H1 (cell line): ENCODE measurements around the gene P2RX6. TPM values are rescaled to one million over a fixed set of nuclear protein-coding genes. Genes with fewer than 3 reads are reported as not detected.

Experiments used
- CTCF ChIA-PET: fragments of 300-600 bp; sonication (Branson Sonifier 250); formaldehyde crosslinking; loops from one replicate; lab custom pipeline; 2021; ENCODE audit not compliant: partially characterized antibody; lab: Charles Lee
- POLR2A ChIA-PET: fragments of 300-600 bp; sonication (Branson Sonifier 250); formaldehyde crosslinking; loops from one replicate; lab custom pipeline; 2021; ENCODE audit warnings: inconsistent platforms; ENCODE audit not compliant: partially characterized antibody; lab: Charles Lee
- DNase-seq, 2 experiments: peaks; one replicate each; pipeline versions ENCODE4 v3.0.0 to v3.0.0-alpha.2; 2010 to 2022; ENCODE audit warnings: low spot score in 2 of 2, low read depth in 1 of 2, mixed read lengths in 1 of 2
- FAIRE-seq: peaks from 2 replicates; lab custom pipeline; 2011; peaks lifted over from hg19 to GRCh38; lab: Jason Lieb, UNC
- H2AFZ ChIP-seq: 2 replicates; pipeline ENCODE4 v1.8.1; 2012; ENCODE audit warnings: low read length, inconsistent platforms
- H2AK5ac ChIP-seq: 2 replicates; pipeline ENCODE4 v1.6.1; 2013; ENCODE audit warnings: low read depth, low read length
- H2BK120ac ChIP-seq: replicated peaks from 2 replicates; pipeline ENCODE3; 2013; ENCODE audit warnings: low read depth, low read length, inconsistent platforms
- H2BK12ac ChIP-seq: 2 replicates; pipeline ENCODE4 v1.6.1; 2013; ENCODE audit warnings: low read depth, low read length
- H2BK15ac ChIP-seq: 2 replicates; pipeline ENCODE4 v1.6.1; 2013; ENCODE audit warnings: low read length
- H2BK20ac ChIP-seq: 2 replicates; pipeline ENCODE4 v1.6.1; 2013; ENCODE audit warnings: low read length
- H2BK5ac ChIP-seq: 2 replicates; pipeline ENCODE4 v1.6.1; 2013; ENCODE audit warnings: low read depth, low read length
- H3K14ac ChIP-seq: 2 replicates; pipeline ENCODE4 v1.6.1; 2013; ENCODE audit warnings: inconsistent platforms; ENCODE audit not compliant: insufficient read length
- H3K18ac ChIP-seq: 2 replicates; pipeline ENCODE4 v1.6.1; 2013; ENCODE audit warnings: low read length; ENCODE audit errors: extremely low read depth
- H3K23ac ChIP-seq: 2 replicates; pipeline ENCODE4 v1.6.1; 2013; ENCODE audit warnings: inconsistent platforms; ENCODE audit not compliant: insufficient read length
- H3K23me2 ChIP-seq: 2 replicates; pipeline ENCODE4 v1.6.1; 2013; ENCODE audit warnings: low read depth, low read length
- H3K27ac ChIP-seq: 2 replicates; pipeline ENCODE4 v1.6.1; 2011; ENCODE audit warnings: low read depth, low read length, inconsistent platforms
- H3K27me3 ChIP-seq, 4 experiments: replicated peaks in 1 of 4; 1 replicate in 1 of 4; 2 replicates in 3 of 4; pipeline versions ENCODE4 v1.6.1 to v1.8.1; 2011 to 2013; ENCODE audit warnings: low read length in 3 of 4, mild to moderate bottlenecking in 3 of 4, inconsistent platforms in 2 of 4, mixed read lengths in 2 of 4, moderate library complexity in 1 of 4; ENCODE audit not compliant: control insufficient read depth in 3 of 4, insufficient read depth in 3 of 4; ENCODE audit errors: extremely low read depth in 1 of 4
- H3K36me3 ChIP-seq, 4 experiments: 2 replicates each; pipeline versions ENCODE4 v1.6.1 to v1.8.1; 2011 to 2013; ENCODE audit warnings: mild to moderate bottlenecking in 4 of 4, low read length in 3 of 4, moderate library complexity in 2 of 4, control low read depth in 1 of 4, inconsistent platforms in 1 of 4; ENCODE audit not compliant: insufficient read depth in 4 of 4, control insufficient read depth in 2 of 4
- H3K4ac ChIP-seq: replicated peaks from 2 replicates; pipeline ENCODE3; 2013; ENCODE audit warnings: low read length, low read depth, mixed read lengths, inconsistent platforms; ENCODE audit not compliant: insufficient read length
- H3K4me1 ChIP-seq, 4 experiments: replicated peaks in 1 of 4; 1 replicate in 1 of 4; 2 replicates in 3 of 4; pipeline versions ENCODE4 v1.6.1 to v1.8.1; 2011 to 2013; ENCODE audit warnings: low read length in 3 of 4, inconsistent platforms in 2 of 4, mixed read lengths in 1 of 4; ENCODE audit not compliant: insufficient read depth in 4 of 4, control insufficient read depth in 3 of 4
- H3K4me2 ChIP-seq, 2 experiments: 2 replicates each; pipeline versions ENCODE4 v1.6.1 to v1.8.1; 2011 to 2013; ENCODE audit warnings: low read depth in 2 of 2, low read length in 2 of 2, control low read depth in 1 of 2, inconsistent platforms in 1 of 2, mild to moderate bottlenecking in 1 of 2; ENCODE audit not compliant: insufficient read depth in 1 of 2
- H3K4me3 ChIP-seq, 4 experiments: fragments of 200-600, 300-600 bp in 1 of 4; sonication (generic), shearing (Covaris generic), sonication (Bioruptor Twin) in 1 of 4; 2 replicates each; pipeline versions ENCODE4 v1.5.1 to v1.8.1; 2011 to 2016; ENCODE audit warnings: low read length in 4 of 4, low read depth in 3 of 4, control low read depth in 2 of 4, inconsistent platforms in 2 of 4, mild to moderate bottlenecking in 2 of 4, mixed read lengths in 1 of 4, moderate library complexity in 1 of 4; ENCODE audit not compliant: insufficient read depth in 2 of 4; ENCODE audit errors: extremely low read depth in 1 of 4
- H3K56ac ChIP-seq: replicated peaks from 2 replicates; pipeline ENCODE3; 2013; ENCODE audit warnings: low read depth, mild to moderate bottlenecking, mixed read lengths, low read length, inconsistent platforms; ENCODE audit not compliant: insufficient read length
- H3K79me1 ChIP-seq: 2 replicates; pipeline ENCODE4 v1.6.1; 2013; ENCODE audit warnings: low read depth, low read length, control low read depth
- H3K79me2 ChIP-seq, 2 experiments: 2 replicates each; pipeline versions ENCODE4 v1.6.1 to v1.8.1; 2012 to 2013; ENCODE audit warnings: low read length in 2 of 2, mild to moderate bottlenecking in 2 of 2, inconsistent platforms in 1 of 2; ENCODE audit not compliant: insufficient read depth in 2 of 2, control insufficient read depth in 1 of 2
- H3K9ac ChIP-seq, 4 experiments: replicated peaks in 1 of 4; 1 replicate in 1 of 4; 2 replicates in 3 of 4; pipeline versions ENCODE4 v1.6.1 to v1.8.1; 2011 to 2013; ENCODE audit warnings: low read depth in 3 of 4, low read length in 3 of 4, control low read depth in 2 of 4, mild to moderate bottlenecking in 2 of 4, moderate library complexity in 2 of 4, inconsistent platforms in 1 of 4; ENCODE audit errors: extremely low read depth in 1 of 4
- H3K9me3 ChIP-seq, 2 experiments: 2 replicates each; pipeline versions ENCODE4 v1.6.1 to v1.8.1; 2012 to 2013; ENCODE audit warnings: mild to moderate bottlenecking in 2 of 2, moderate library complexity in 2 of 2, control low read depth in 1 of 2, inconsistent platforms in 1 of 2, low read depth in 1 of 2, low read length in 1 of 2, mixed read lengths in 1 of 2; ENCODE audit not compliant: insufficient read depth in 2 of 2
- H4K20me1 ChIP-seq, 2 experiments: replicated peaks in 1 of 2; 2 replicates each; pipeline versions ENCODE3 to v1.8.1; 2011 to 2013; ENCODE audit warnings: inconsistent platforms in 2 of 2, low read length in 2 of 2, mild to moderate bottlenecking in 1 of 2; ENCODE audit not compliant: insufficient read depth in 2 of 2, control insufficient read depth in 1 of 2
- H4K5ac ChIP-seq: 2 replicates; pipeline ENCODE4 v1.6.1; 2013; ENCODE audit warnings: low read length, low read depth, mixed read lengths, inconsistent platforms; ENCODE audit not compliant: insufficient read length
- H4K8ac ChIP-seq: 2 replicates; pipeline ENCODE4 v1.8.0; 2013; ENCODE audit warnings: mild to moderate bottlenecking, moderate library complexity, low read length, inconsistent platforms; ENCODE audit not compliant: insufficient read depth; ENCODE audit errors: extremely low read depth
- H4K91ac ChIP-seq: replicated peaks from 2 replicates; pipeline ENCODE3; 2013; ENCODE audit warnings: low read length, mixed read lengths, inconsistent platforms; ENCODE audit not compliant: insufficient read length
- CHD2 ChIP-seq: IDR thresholded peaks from 2 replicates; pipeline ENCODE4 v1.6.1; 2012; ENCODE audit warnings: low read length, improper control_type of control experiment
- EP300 ChIP-seq, 2 experiments: IDR thresholded peaks; 1 replicate in 1 of 2; 2 replicates in 1 of 2; pipeline ENCODE4 v1.6.1; 2011 to 2012; ENCODE audit warnings: low read depth in 2 of 2, low read length in 2 of 2, mild to moderate bottlenecking in 2 of 2, borderline replicate concordance in 1 of 2, inconsistent platforms in 1 of 2, moderate library complexity in 1 of 2
- JUND ChIP-seq: IDR thresholded peaks from 2 replicates; pipeline ENCODE4 v1.6.1; 2011; ENCODE audit warnings: mild to moderate bottlenecking, improper control_type of control experiment, low read length
- POLR2A ChIP-seq, 2 experiments: IDR thresholded peaks; 1 replicate in 1 of 2; 2 replicates in 1 of 2; pipeline ENCODE4 v1.6.1; 2011; ENCODE audit warnings: low read depth in 2 of 2, low read length in 2 of 2, mild to moderate bottlenecking in 2 of 2; ENCODE audit errors: control extremely low read depth in 1 of 2
- SUZ12 ChIP-seq: fragments of 200-600 bp; sonication (generic); IDR thresholded peaks from 2 replicates; pipeline ENCODE4 v1.6.1; 2012; ENCODE audit warnings: mild to moderate bottlenecking, inconsistent platforms, low read length, moderate library complexity, mixed read lengths
- TAF1 ChIP-seq: IDR thresholded peaks from 2 replicates; pipeline ENCODE4 v1.6.1; 2011; ENCODE audit warnings: mild to moderate bottlenecking, low read depth, low read length
- ZNF274 ChIP-seq: IDR thresholded peaks from 2 replicates; pipeline ENCODE4 v1.7.0; 2012; ENCODE audit warnings: low read length, borderline replicate concordance; ENCODE audit errors: extremely low read depth
- WGBS, 2 experiments: shearing (Covaris generic) in 1 of 2; methylation state at CpG; one replicate each; pipeline versions ENCODE4 v1.1.6 to v1.1.7; 2013 to 2015; ENCODE audit warnings: low lambda C conversion rate in 2 of 2, mixed read lengths in 2 of 2, inconsistent platforms in 1 of 2, low coverage in 1 of 2, missing lambda C conversion rate in 1 of 2; ENCODE audit not compliant: insufficient replicate concordance in 2 of 2, insufficient coverage in 1 of 2, insufficient read length in 1 of 2; ENCODE audit errors: extremely low coverage in 1 of 2, missing lambda C conversion rate in 1 of 2; 5-methylcytosine and 5-hydroxymethylcytosine counted together
- polyA plus RNA-seq, 7 experiments: library from polyadenylated mRNA; depleted of rRNA in 3 of 7; stranded (reverse) in 5 of 7; unstranded in 2 of 7; fragments of >200 nt in 5 of 7; fragments of 200-250 nt in 2 of 7; gene quantifications; 1 replicate in 5 of 7; 2 replicates in 1 of 7; 4 replicates in 1 of 7; pipeline versions ENCODE4 v1.2.1 to v1.2.3, GENCODE V29; 2011 to 2013; ENCODE audit warnings: missing spikeins in 2 of 7, mixed read lengths in 2 of 7
- total RNA-seq: library from RNA; stranded (reverse); fragmentation: NEBNext Ultra II Directional; extraction: Animal tissue kit (Norgen Biotek cat#: 25700); gene quantifications from 2 replicates; pipeline ENCODE4 v1.2.1, GENCODE V29; 2021
- TF ChIP-seq, protein P1 (sequence below), 3 experiments: IDR thresholded peaks; 1 replicate in 2 of 3; 2 replicates in 1 of 3; pipeline versions ENCODE4 v1.5.1 to v1.6.1; 2011; ENCODE audit warnings: low read length in 3 of 3, mild to moderate bottlenecking in 3 of 3, inconsistent platforms in 2 of 3, low read depth in 1 of 3, moderate library complexity in 1 of 3; ENCODE audit not compliant: insufficient read depth in 1 of 3; ENCODE audit errors: control extremely low read depth in 1 of 3

The P2RX6 gene
- total and polyA plus RNA-seq, 2 of the 8 experiments (the other 6 are each of a cell fraction or from before 2014, with no cell fraction given): 0.09 TPM; not detected in 1

DNA sequence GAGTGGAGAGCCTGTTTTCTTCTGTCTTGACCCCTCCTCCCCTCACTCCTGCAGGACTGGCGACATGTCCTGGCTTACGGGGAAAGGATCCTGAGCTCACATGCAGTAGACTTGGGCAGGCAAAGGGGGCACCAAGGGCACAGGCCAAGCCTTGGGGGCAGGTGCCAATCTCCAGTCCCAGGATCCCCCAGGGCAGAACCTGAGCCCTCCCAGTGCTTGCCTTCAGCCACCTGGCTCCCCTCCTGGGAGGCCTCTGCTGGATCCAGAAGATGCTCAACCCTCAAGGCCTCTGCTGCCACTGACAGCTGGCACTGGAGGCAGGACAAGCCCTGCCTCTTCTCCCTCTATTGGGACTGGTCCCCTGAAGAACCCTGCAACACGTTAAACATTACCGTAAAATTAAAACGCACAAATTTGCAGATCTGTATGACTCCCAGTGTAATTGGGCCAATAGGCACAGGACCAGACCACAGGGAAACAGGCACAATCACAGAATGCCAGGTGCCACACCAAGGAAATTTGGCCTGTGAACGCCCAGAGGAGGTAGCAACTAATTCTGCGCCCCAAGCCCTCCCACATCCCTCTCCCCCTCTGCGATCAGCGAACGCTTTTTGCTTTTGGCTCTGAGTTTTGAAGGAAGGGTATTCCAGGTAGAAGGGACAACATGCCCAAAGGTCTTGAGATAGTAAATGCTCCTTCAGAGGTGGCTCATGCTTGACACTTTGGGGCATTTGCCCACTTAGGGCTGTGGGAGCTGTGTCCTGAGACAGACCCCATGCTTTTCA lies 33.8 kb upstream of the P2RX6 start:
- H3K79me1 ChIP-seq: no peaks in the 10 kb centered on the region
- no peak overlapping the region for H3K14ac ChIP-seq
- peak overlapping the region; percentile 47 for H3K56ac ChIP-seq
- WGBS, 2 experiments: 74% methylated on average over 10 of the region's 10 CpGs; no CpG with 5 or more reads in 1 of the 2 experiments
- peaks cover 8% of the 10 kb centered on the region for H3K23me2 ChIP-seq
- H4K91ac ChIP-seq: peak overlapping the region; percentile 15
- H2AK5ac ChIP-seq: peak overlapping the region; percentile 8; the same call in 1 of the 2 replicates
- peak overlapping the region; percentile 36 for H2BK120ac ChIP-seq
- no peak overlapping the region for H3K27ac ChIP-seq
- no peak overlapping the region for H2BK20ac ChIP-seq
- no peak overlapping the region; the same call in none of the 2 replicates for H4K8ac ChIP-seq
- H2AFZ ChIP-seq: no peak overlapping the region
- 0 out of 2 replicates have a peak overlapping the region, but pooled peaks have one; percentile 51 for H3K18ac ChIP-seq
- peak overlapping the region; percentile 26 to 86 (median 74) for H3K4me3 ChIP-seq
- peaks cover 0 to 3% of the 10 kb centered on the region in 2 experiments for H4K20me1 ChIP-seq
- H4K5ac ChIP-seq: peak overlapping the region; percentile 79
- H3K9me3 ChIP-seq: peaks cover 11 to 17% of the 10 kb centered on the region in 2 experiments
- H3K79me2 ChIP-seq: no peaks in the 10 kb centered on the region
- ChIA-PET CTCF (interaction anchor here (0.8 to 2.5 kb wide), 8 partner anchors 10 to 176 kb away, joined by 3 to 10 read pairs (median 4); partner anchors contain the start of genes P2RX6 and THAP7), POLR2A (interaction anchor here (1.1 to 4.6 kb wide), 10 partner anchors 8 to 32 kb away, joined by 3 to 45 read pairs (median 6); partner anchors contain the start of gene THAP7)
- peak overlapping the region; percentile 24 for H3K4ac ChIP-seq
- no peak overlapping the region for H2BK5ac ChIP-seq
- H3K4me1 ChIP-seq: peaks cover 5 to 25% (median 8%) of the 10 kb centered on the region in 4 experiments; a peak in 6 of 7 replicates
- peak overlapping the region; percentile 50 to 92 for H3K4me2 ChIP-seq
- peak overlapping the region in 3 of 4 experiments; percentile 7 to 85 (median 78); a peak in 2 of 7 replicates for H3K9ac ChIP-seq
- no peaks in the 10 kb centered on the region for H3K36me3 ChIP-seq
- no peak for FAIRE-seq
- DNase-seq: no peak
- no peak overlapping the region for H2BK12ac ChIP-seq
- peaks cover 0 to 14% (median 7%) of the 10 kb centered on the region in 4 experiments; a peak in 5 of 7 replicates for H3K27me3 ChIP-seq
- no peak overlapping the region for H3K23ac ChIP-seq
- H2BK15ac ChIP-seq: no peak overlapping the region
- no peak for TF ChIP-seq ZNF274
- TF ChIP-seq, protein P1, sequence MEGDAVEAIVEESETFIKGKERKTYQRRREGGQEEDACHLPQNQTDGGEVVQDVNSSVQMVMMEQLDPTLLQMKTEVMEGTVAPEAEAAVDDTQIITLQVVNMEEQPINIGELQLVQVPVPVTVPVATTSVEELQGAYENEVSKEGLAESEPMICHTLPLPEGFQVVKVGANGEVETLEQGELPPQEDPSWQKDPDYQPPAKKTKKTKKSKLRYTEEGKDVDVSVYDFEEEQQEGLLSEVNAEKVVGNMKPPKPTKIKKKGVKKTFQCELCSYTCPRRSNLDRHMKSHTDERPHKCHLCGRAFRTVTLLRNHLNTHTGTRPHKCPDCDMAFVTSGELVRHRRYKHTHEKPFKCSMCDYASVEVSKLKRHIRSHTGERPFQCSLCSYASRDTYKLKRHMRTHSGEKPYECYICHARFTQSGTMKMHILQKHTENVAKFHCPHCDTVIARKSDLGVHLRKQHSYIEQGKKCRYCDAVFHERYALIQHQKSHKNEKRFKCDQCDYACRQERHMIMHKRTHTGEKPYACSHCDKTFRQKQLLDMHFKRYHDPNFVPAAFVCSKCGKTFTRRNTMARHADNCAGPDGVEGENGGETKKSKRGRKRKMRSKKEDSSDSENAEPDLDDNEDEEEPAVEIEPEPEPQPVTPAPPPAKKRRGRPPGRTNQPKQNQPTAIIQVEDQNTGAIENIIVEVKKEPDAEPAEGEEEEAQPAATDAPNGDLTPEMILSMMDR (IDR thresholded peaks at IDR 0.05; ENCODE audit: control extremely low read depth in 1 of 3, insufficient read depth in 1 of 3, low read depth in 1 of 3, low read length in 3 of 3): no peak
- no peak for TF ChIP-seq CHD2
- TF ChIP-seq SUZ12: no peak
- no peak for TF ChIP-seq JUND
- no peak for TF ChIP-seq EP300 (IDR thresholded peaks at IDR 0.05; ENCODE audit: borderline replicate concordance in 1 of 2, low read depth in 2 of 2, low read length in 2 of 2)
- no peak for TF ChIP-seq TAF1
- no peak for TF ChIP-seq POLR2A (IDR thresholded peaks at IDR 0.05; ENCODE audit: control extremely low read depth in 1 of 2, low read depth in 2 of 2, low read length in 2 of 2)
